ENCODE data around the gene TBC1D2. TPM values are rescaled to one million over a fixed set of nuclear protein-coding genes. Genes with fewer than 3 reads are reported as not detected.

The TBC1D2 gene
- total RNA-seq, 1 experiment from 2014 or later, result 58.4 TPM

DNA sequence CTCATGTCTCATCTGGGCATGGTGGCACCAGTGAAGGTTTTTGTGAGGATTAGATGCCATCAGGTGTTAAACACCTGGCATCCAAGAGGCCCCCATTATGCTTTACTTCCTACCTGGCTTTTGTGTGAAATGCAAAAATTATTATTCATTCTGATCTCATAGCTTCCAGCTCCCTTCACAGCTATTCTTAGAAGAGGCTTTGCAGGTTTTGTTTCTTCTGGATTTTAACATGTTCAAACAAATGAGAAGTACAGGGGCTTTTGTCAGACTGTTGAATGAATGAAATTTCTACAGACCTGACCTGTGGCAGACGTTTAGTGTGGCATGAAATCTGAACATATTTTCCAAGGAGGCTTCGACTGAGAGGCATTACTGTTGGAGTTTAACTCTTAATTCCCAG, 48.7 kb downstream of the TBC1D2 start:
- POLR2A ChIA-PET, result no interaction called here
- intact Hi-C loops (cut with micrococcal nuclease), result loop anchor here (5.0 kb wide), 1 partner anchor 284 kb away; the partner anchor contains the start of gene TRMO
- no TSS peak for BruUV-seq (replicated peaks)

DNA sequence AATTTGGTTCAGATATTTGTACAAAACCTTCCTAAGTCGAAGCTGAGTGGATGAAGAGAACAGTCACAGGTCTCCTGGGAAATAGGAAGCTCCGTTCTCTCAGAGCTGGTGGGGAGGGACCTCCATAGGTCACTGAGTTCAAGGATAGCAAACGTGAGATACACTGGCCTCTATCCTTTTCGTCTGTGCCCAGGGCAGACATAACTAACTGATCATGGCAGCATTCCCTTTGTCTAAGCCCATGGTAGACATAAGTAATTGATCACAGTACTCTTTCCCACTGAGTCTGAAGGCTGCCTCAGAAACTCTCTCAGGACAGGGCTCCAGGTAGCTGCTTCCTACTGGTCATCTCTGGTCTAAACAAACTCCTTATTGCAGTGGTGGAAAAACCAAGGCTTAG, 50.8 kb downstream of the TBC1D2 start:
- peaks cover 79% of the 10 kb centered on the region for H3K36me3 Mint-ChIP-seq (ENCODE audit: insufficient read depth, unreplicated experiment)
- intact Hi-C loops (cut with micrococcal nuclease), result loop anchor here (1.0 to 5.0 kb wide), 2 partner anchors 59 to 282 kb away; partner anchors contain the start of gene TRMO
- TF ChIP-seq, protein P1, sequence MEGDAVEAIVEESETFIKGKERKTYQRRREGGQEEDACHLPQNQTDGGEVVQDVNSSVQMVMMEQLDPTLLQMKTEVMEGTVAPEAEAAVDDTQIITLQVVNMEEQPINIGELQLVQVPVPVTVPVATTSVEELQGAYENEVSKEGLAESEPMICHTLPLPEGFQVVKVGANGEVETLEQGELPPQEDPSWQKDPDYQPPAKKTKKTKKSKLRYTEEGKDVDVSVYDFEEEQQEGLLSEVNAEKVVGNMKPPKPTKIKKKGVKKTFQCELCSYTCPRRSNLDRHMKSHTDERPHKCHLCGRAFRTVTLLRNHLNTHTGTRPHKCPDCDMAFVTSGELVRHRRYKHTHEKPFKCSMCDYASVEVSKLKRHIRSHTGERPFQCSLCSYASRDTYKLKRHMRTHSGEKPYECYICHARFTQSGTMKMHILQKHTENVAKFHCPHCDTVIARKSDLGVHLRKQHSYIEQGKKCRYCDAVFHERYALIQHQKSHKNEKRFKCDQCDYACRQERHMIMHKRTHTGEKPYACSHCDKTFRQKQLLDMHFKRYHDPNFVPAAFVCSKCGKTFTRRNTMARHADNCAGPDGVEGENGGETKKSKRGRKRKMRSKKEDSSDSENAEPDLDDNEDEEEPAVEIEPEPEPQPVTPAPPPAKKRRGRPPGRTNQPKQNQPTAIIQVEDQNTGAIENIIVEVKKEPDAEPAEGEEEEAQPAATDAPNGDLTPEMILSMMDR (IDR thresholded peaks at IDR 0.05; ENCODE audit: unreplicated experiment), result no peak
- no peaks in the 10 kb centered on the region for H3K9me3 Mint-ChIP-seq (ENCODE audit: unreplicated experiment)
- H3K27ac Mint-ChIP-seq (ENCODE audit: low read depth, unreplicated experiment), result no peak overlapping the region
- H3K4me1 Mint-ChIP-seq (ENCODE audit: insufficient read depth, unreplicated experiment), result no peaks in the 10 kb centered on the region
- no TSS peak for BruUV-seq (replicated peaks)
- POLR2A ChIA-PET, result interaction anchor here (1.7 to 1.8 kb wide), 2 partner anchors 49 to 53 kb away, joined by 5 to 7 read pairs; no protein-coding TSS in a partner anchor
- H3K4me3 Mint-ChIP-seq (ENCODE audit: unreplicated experiment), result no peak overlapping the region
- H3K27me3 Mint-ChIP-seq (ENCODE audit: insufficient read depth, unreplicated experiment), result no peaks in the 10 kb centered on the region
- DNase-seq (ENCODE audit: unreplicated experiment), result no peak
- CTCF ChIA-PET, result interaction anchor here (0.9 to 6.3 kb wide), 15 partner anchors 11 to 281 kb away, joined by 3 to 61 read pairs (median 6); partner anchors contain the start of genes CORO2A, TBC1D2 and TRIM14

More for the DNA sequence above, 48.7 kb downstream of the TBC1D2 start:
- H3K9me3 Mint-ChIP-seq (ENCODE audit: unreplicated experiment), result no peaks in the 10 kb centered on the region
- CTCF ChIA-PET, result interaction anchor here (1.0 to 6.3 kb wide), 14 partner anchors 9 to 133 kb away, joined by 3 to 61 read pairs (median 6); partner anchors contain the start of gene TBC1D2
- H3K27ac Mint-ChIP-seq (ENCODE audit: low read depth, unreplicated experiment), result no peak overlapping the region
- H3K36me3 Mint-ChIP-seq (ENCODE audit: insufficient read depth, unreplicated experiment), result peaks cover 77% of the 10 kb centered on the region
- H3K4me3 Mint-ChIP-seq (ENCODE audit: unreplicated experiment), result no peak overlapping the region
- no peaks in the 10 kb centered on the region for H3K27me3 Mint-ChIP-seq (ENCODE audit: insufficient read depth, unreplicated experiment)
- no peaks in the 10 kb centered on the region for H3K4me1 Mint-ChIP-seq (ENCODE audit: insufficient read depth, unreplicated experiment)
- TF ChIP-seq, protein P1 (IDR thresholded peaks at IDR 0.05; ENCODE audit: unreplicated experiment), result no peak
- no peak for DNase-seq (ENCODE audit: unreplicated experiment)

DNA sequence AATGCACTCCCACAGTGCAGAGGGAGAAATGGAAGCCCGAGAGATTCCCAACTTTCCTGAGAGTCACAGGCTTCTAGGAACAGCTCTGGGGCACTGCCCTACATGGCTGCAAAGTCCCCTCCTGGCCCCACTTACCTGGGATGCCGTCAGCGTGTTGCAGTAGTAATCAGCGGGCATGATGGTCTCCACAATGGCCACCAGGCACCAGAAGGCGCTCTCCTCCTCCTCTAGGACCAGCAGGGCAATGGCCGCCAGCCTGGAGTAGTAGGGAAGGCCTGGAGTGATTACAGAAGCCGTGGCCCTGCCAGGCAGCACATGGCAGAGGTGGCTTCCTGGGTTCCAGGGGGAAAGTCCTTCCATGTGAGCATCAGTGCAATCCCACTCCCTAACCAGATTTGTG, 52.3 kb downstream of the TBC1D2 start:
- no peak for DNase-seq (ENCODE audit: unreplicated experiment)
- CTCF ChIA-PET, result interaction anchor here (0.5 to 6.3 kb wide), 8 partner anchors 10 to 279 kb away, joined by 3 to 61 read pairs (median 6); partner anchors contain the start of gene TBC1D2
- Mint-ChIP-seq H3K27me3 (ENCODE audit: insufficient read depth, unreplicated experiment) (no peaks in the 10 kb centered on the region), H3K4me1 (ENCODE audit: insufficient read depth, unreplicated experiment) (no peaks in the 10 kb centered on the region), H3K4me3 (ENCODE audit: unreplicated experiment) (no peak overlapping the region), H3K9me3 (ENCODE audit: unreplicated experiment) (no peaks in the 10 kb centered on the region), H3K27ac (ENCODE audit: low read depth, unreplicated experiment) (no peak overlapping the region), H3K36me3 (ENCODE audit: insufficient read depth, unreplicated experiment) (peaks cover 65% of the 10 kb centered on the region)
- TF ChIP-seq, protein P1 (IDR thresholded peaks at IDR 0.05; ENCODE audit: unreplicated experiment), result no peak
- POLR2A ChIA-PET, result interaction anchor here (0.6 to 1.2 kb wide), 4 partner anchors 11 to 538 kb away, joined by 3 to 5 read pairs (median 3); partner anchors contain the start of gene CORO2A
- no TSS peak for BruUV-seq (replicated peaks)
- intact Hi-C loops (cut with micrococcal nuclease), result no loop called here

DNA sequence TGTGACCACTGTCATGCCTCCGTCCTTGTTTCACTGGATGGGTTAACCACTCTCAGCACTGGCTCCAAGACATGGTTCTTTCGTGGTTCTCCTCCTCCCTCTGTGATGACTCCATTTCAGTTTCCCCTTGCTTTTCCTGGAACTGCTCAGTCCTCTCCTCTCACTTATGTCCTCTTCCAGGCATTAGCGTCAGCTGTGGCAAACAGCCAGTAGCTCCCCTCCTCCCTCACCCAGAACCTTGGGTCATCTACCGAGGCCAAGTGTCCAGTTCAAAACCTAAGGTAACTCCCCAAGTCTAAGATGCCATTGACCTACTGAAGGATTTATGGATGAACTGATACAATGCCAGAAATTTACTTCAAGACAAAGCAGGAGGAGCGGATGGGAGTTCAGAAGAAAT, 53.2 kb downstream of the TBC1D2 start:
- peaks cover 61% of the 10 kb centered on the region for H3K36me3 Mint-ChIP-seq (ENCODE audit: insufficient read depth, unreplicated experiment)
- CTCF ChIA-PET, result interaction anchor here (0.6 to 1.8 kb wide), 3 partner anchors 9 to 128 kb away, joined by 3 to 7 read pairs (median 6); no protein-coding TSS in a partner anchor
- no TSS peak for BruUV-seq (replicated peaks)

More for the DNA sequence above, 53.2 kb downstream of the TBC1D2 start:
- intact Hi-C loops (cut with micrococcal nuclease), result no loop called here
- POLR2A ChIA-PET, result interaction anchor here (0.6 to 0.8 kb wide), 2 partner anchors 10 to 49 kb away, joined by 3 read pairs; partner anchors contain the start of gene CORO2A
- Mint-ChIP-seq H3K9me3 (ENCODE audit: unreplicated experiment) (no peaks in the 10 kb centered on the region), H3K4me1 (ENCODE audit: insufficient read depth, unreplicated experiment) (no peaks in the 10 kb centered on the region), H3K27me3 (ENCODE audit: insufficient read depth, unreplicated experiment) (no peaks in the 10 kb centered on the region), H3K27ac (ENCODE audit: low read depth, unreplicated experiment) (no peak overlapping the region), H3K4me3 (ENCODE audit: unreplicated experiment) (no peak overlapping the region)
- TF ChIP-seq, protein P1 (IDR thresholded peaks at IDR 0.05; ENCODE audit: unreplicated experiment), result no peak
- DNase-seq (ENCODE audit: unreplicated experiment), result no peak
